K562 (cell line): ENCODE measurements around the gene MLST8. TPM values are rescaled to one million over a fixed set of nuclear protein-coding genes. Genes with fewer than 3 reads are reported as not detected.

Experiments used
- CBFA2T3 ChIP-seq: fragments of 450-650 bp; IDR thresholded peaks from 2 replicates; pipeline ENCODE4 v1.6.1; 2017
- CREM ChIP-seq: IDR thresholded peaks from 2 replicates; pipeline ENCODE4 v1.6.1; 2014; ENCODE audit warnings: antibody characterized with exemption, low read depth
- CXXC5 ChIP-seq: fragments of 250-450 bp; sonication (Bioruptor Pico); IDR thresholded peaks from 2 replicates; pipeline ENCODE4 v1.8.0; 2022; ENCODE audit warnings: inconsistent platforms, mild to moderate bottlenecking, moderate library complexity
- DDX20 ChIP-seq: fragments of 450-650 bp; IDR thresholded peaks from 2 replicates; pipeline ENCODE4 v1.6.1; 2016; ENCODE audit warnings: missing genetic modification characterization, low read depth, mild to moderate bottlenecking, missing compliant biosample characterization, moderate library complexity
- DNMT1 ChIP-seq: fragments of 450-650 bp; IDR thresholded peaks from 2 replicates; pipeline ENCODE4 v1.6.1; 2016; ENCODE audit warnings: antibody characterized with exemption, mild to moderate bottlenecking
- E2F6 ChIP-seq, 2 experiments: IDR thresholded peaks; 2 replicates each; pipeline ENCODE4 v1.6.1; 2011; ENCODE audit warnings: borderline replicate concordance in 1 of 2, control low read depth in 1 of 2, low read depth in 1 of 2, low read length in 1 of 2, mild to moderate bottlenecking in 1 of 2, mixed read lengths in 1 of 2, moderate library complexity in 1 of 2; ENCODE audit not compliant: insufficient read depth in 1 of 2, insufficient read length in 1 of 2, poor library complexity in 1 of 2, severe bottlenecking in 1 of 2; ENCODE audit errors: extremely low read depth in 1 of 2
- MAZ ChIP-seq, 2 experiments: fragments of 450-650 bp in 1 of 2; sonication (generic) in 1 of 2; formaldehyde crosslinking; IDR thresholded peaks in 1 of 2; conservative IDR thresholded peaks in 1 of 2; 2 replicates each; pipeline versions ENCODE4 v1.4.0 to v1.5.0; 2020; ENCODE audit warnings: mild to moderate bottlenecking in 1 of 2, missing genetic modification reagents in 1 of 2
- NFIX ChIP-seq: fragments of 250-450 bp; sonication (Bioruptor Pico); IDR thresholded peaks from 2 replicates; pipeline ENCODE4 v1.4.0; 2020; ENCODE audit warnings: low read depth, mild to moderate bottlenecking, moderate library complexity
- PYGO2 ChIP-seq: fragments of 450-650 bp; IDR thresholded peaks from 2 replicates; pipeline ENCODE4 v1.6.1; 2016; ENCODE audit warnings: mild to moderate bottlenecking, missing genetic modification characterization, moderate library complexity, missing compliant biosample characterization
- SP1 ChIP-seq: sonication (generic); formaldehyde crosslinking; IDR thresholded peaks from 2 replicates; pipeline ENCODE4 v1.8.1; 2022; ENCODE audit warnings: mild to moderate bottlenecking, missing genetic modification reagents
- SUPT5H ChIP-seq: fragments of 450-650 bp; IDR thresholded peaks from 2 replicates; pipeline ENCODE4 v1.6.1; 2016
- TOE1 ChIP-seq, 2 experiments: fragments of 450-650 bp in 1 of 2; sonication (generic) in 1 of 2; formaldehyde crosslinking in 1 of 2; IDR thresholded peaks; 2 replicates each; pipeline versions ENCODE4 v1.7.1 to v1.8.0; 2016 to 2022; ENCODE audit warnings: borderline replicate concordance in 2 of 2, mild to moderate bottlenecking in 2 of 2, antibody characterized with exemption in 1 of 2, inconsistent platforms in 1 of 2, low read depth in 1 of 2, missing genetic modification reagents in 1 of 2, moderate library complexity in 1 of 2
- ZBTB7A ChIP-seq: IDR thresholded peaks from 2 replicates; pipeline ENCODE4 v1.6.1; 2011; ENCODE audit warnings: low read depth, mild to moderate bottlenecking, low read length, moderate library complexity, borderline replicate concordance; ENCODE audit not compliant: control insufficient read depth
- ZNF239 ChIP-seq: fragments of 250-450 bp; sonication (Bioruptor Pico); IDR thresholded peaks from 2 replicates; pipeline ENCODE4 v1.4.0; 2020; ENCODE audit warnings: mild to moderate bottlenecking
- polyA plus RNA-seq, 8 experiments: library from polyadenylated mRNA; depleted of rRNA in 4 of 8; stranded (reverse) in 5 of 8; unstranded in 3 of 8; fragments of >200 nt; fragmentation: Nextera tagmentation in 2 of 8; fragmentation: Illumina TruSeq in 1 of 8; extraction: Ambion mirVana in 2 of 8; extraction: Trizol in 1 of 8; gene quantifications; 2 replicates each; pipeline versions ENCODE4 v1.2.1 to v1.2.3, GENCODE V29; 2011 to 2014; ENCODE audit warnings: inconsistent platforms in 1 of 8, missing spikeins in 1 of 8
- total RNA-seq, 7 experiments: library from RNA; depleted of rRNA in 6 of 7; stranded (reverse); fragments of >200 nt in 6 of 7; fragmentation: Illumina TruSeq in 2 of 7; extraction: Trizol in 2 of 7; gene quantifications; 2 replicates each; pipeline versions ENCODE4 v1.2.1 to v1.2.3, GENCODE V29; 2011 to 2021; ENCODE audit warnings: low replicate concordance in 1 of 7

The MLST8 gene
- total and polyA plus RNA-seq, 9 of the 15 experiments (the other 6 are each of a cell fraction or from before 2014, with no cell fraction given) = 1.5 to 116 (median 43.3) TPM

GRCh38 chr16:2178321-2179106 is 26.7 kb upstream of the MLST8 start (continued):
- TF ChIP-seq TOE1 (IDR thresholded peaks at IDR 0.05; ENCODE audit: borderline replicate concordance) (no peak), TOE1 (CRISPR knock-in tag; IDR thresholded peaks at IDR 0.05; ENCODE audit: borderline replicate concordance, low read depth) (no peak), DNMT1 (no peak), CBFA2T3 (no peak), ZBTB7A (peak; percentile 36; the same call in 1 of the 2 replicates), MAZ (CRISPR knock-in tag; conservative IDR thresholded peaks at IDR 0.05 in 1 of 2, IDR thresholded peaks at IDR 0.05 in 1 of 2) (peak in 1 of 2 experiments; percentile 68; a peak in 2 of 4 replicates), CXXC5 (CRISPR knock-in tag) (peak; percentile 41), SP1 (peak; percentile 95), DDX20 (tag) (no peak), CREM (peak; percentile 64), SUPT5H (peak; percentile 65), ZNF239 (CRISPR knock-in tag) (no peak), E2F6 (IDR thresholded peaks at IDR 0.05; ENCODE audit: borderline replicate concordance in 1 of 2, extremely low read depth in 1 of 2, insufficient read depth in 1 of 2, insufficient read length in 1 of 2, low read depth in 1 of 2, low read length in 1 of 2, poor library complexity in 1 of 2, severe bottlenecking in 1 of 2) (peak; percentile 89 to 99), PYGO2 (tag) (no peak), NFIX (CRISPR knock-in tag) (no peak)
